ENCODE results near the gene SLC25A1. TPM values are rescaled to one million over a fixed set of nuclear protein-coding genes. Genes with fewer than 3 reads are reported as not detected.
A peak's percentile ranks its signal among the peaks of the same experiment; 100 is the strongest.

Gene SLC25A1
- total and polyA plus RNA-seq, 2 of the 8 experiments (the other 6 are each of a cell fraction or from before 2014, with no cell fraction given) = 110 to 148 TPM

GRCh38 chr22:19213442-19214077 is 35.0 kb upstream of the SLC25A1 start (continued):
- no peak for TF ChIP-seq KDM4A (IDR thresholded peaks at IDR 0.05; ENCODE audit: low read depth, low read length, severe bottlenecking)
- peak; percentile 81 for TF ChIP-seq USF2 (IDR thresholded peaks at IDR 0.05; ENCODE audit: low read length)
- TF ChIP-seq CEBPB (IDR thresholded peaks at IDR 0.05; ENCODE audit: low read depth, low read length) = no peak
- TF ChIP-seq FOSL1 (IDR thresholded peaks at IDR 0.05; ENCODE audit: insufficient read depth, low read depth, low read length) = no peak
- no peak for TF ChIP-seq BRCA1 (IDR thresholded peaks at IDR 0.05; ENCODE audit: low read depth, low read length)
- TF ChIP-seq SIX5 (IDR thresholded peaks at IDR 0.05; ENCODE audit: low read depth, low read length) = no peak
- TF ChIP-seq EP300 (IDR thresholded peaks at IDR 0.05; ENCODE audit: borderline replicate concordance in 1 of 2, low read depth in 2 of 2, low read length in 2 of 2) = no peak
- TF ChIP-seq MAFK (IDR thresholded peaks at IDR 0.05; ENCODE audit: low read depth, low read length) = no peak
- TF ChIP-seq ZNF274 (IDR thresholded peaks at IDR 0.05; ENCODE audit: borderline replicate concordance, extremely low read depth, low read length) = no peak
- no peak for TF ChIP-seq POU5F1 (IDR thresholded peaks at IDR 0.05; ENCODE audit: low read depth, low read length)
- no peak for TF ChIP-seq KDM5A (IDR thresholded peaks at IDR 0.05; ENCODE audit: low read length)
- no peak for TF ChIP-seq BCL11A (IDR thresholded peaks at IDR 0.05; ENCODE audit: low read depth in 2 of 2, low read length in 2 of 2)
- TF ChIP-seq E2F6 (IDR thresholded peaks at IDR 0.05) = no peak
- no peak for TF ChIP-seq SP2 (IDR thresholded peaks at IDR 0.05; ENCODE audit: low read length)
- no peak for TF ChIP-seq KDM1A (IDR thresholded peaks at IDR 0.05; ENCODE audit: borderline replicate concordance, low read length)
- no peak for TF ChIP-seq NRF1 (IDR thresholded peaks at IDR 0.05; ENCODE audit: low read depth, low read length)
- TF ChIP-seq CBX5 (IDR thresholded peaks at IDR 0.05; ENCODE audit: low read depth, low read length) = no peak
- TF ChIP-seq SAP30 (IDR thresholded peaks at IDR 0.05; ENCODE audit: insufficient read depth, insufficient replicate concordance, low read length) = no peak

Measured in H1 (cell line).